NCI-H2196 treated with DMSO at 0.1 percent for 48 hours (cell line): ENCODE results near the gene PORCN.
A peak's percentile ranks its signal among the peaks of the same experiment; 100 is the strongest.
"Not testable (repeated sequence)": the region's sequence is repeated elsewhere in the genome, so short reads cannot be mapped to it uniquely, and the experiment has no call there.

ENCODE experiments used
- DNase-seq: peaks from one replicate; lab custom pipeline; 2025; ENCODE audit not compliant: unreplicated experiment; lab: John Stamatoyannopoulos, UW

PORCN gene

DNA sequence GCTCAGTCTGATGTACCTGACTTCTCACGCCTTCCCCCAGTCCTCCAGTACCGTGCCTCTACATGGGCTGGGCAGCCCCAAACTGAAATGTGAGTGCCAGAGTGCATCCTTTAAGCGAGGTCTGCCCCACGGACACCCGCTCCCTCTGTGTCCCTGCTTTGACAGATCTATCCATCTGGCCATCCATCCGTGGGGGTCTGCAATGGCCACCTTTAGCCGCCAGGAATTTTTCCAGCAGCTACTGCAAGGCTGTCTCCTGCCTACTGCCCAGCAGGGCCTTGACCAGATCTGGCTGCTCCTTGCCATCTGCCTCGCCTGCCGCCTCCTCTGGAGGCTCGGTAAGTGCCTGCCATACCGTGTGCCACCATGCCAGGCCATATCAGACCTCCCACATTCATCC is 827 bp downstream of the PORCN start:
- no peak for DNase-seq

DNA sequence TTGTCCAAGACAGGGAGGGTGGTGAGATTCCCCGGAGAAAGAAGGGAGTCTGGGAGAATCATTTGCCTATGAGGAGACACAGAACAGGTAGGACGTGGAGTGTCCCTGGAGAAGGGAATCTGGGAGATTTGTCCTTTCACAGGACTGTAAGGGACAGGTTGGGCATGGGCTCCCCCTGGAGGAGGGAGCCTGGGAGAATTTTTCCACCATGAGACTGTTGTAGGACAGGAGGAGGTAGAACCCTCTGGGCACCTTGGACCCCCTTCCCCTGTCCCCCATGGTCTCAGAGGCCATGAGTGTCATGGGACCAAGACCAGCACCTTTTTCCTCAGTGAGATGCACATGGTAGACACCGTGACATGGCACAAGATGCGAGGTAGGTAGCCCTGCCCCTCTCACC is 2.8 kb downstream of the PORCN start:
- DNase-seq, result no peak

DNA sequence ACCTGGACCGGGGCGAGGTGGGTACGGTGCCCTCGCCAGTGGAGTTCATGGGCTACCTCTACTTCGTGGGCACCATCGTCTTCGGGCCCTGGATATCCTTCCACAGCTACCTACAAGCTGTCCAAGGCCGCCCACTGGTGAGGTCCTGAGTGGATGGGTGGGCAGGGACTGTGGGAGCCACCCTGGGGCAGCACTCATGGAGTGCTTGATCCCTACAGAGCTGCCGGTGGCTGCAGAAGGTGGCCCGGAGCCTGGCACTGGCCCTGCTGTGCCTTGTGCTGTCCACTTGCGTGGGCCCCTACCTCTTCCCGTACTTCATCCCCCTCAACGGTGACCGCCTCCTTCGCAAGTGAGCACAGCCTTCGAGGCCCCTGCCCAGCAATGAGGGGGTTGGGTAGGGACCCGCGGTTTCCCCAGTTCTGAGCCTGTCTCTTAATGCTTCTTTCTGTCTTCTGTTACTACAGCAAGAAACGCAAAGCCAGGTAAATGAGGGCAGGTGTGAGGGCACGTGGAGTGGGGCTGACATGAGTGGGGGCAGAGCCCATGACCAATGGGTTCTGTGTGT is 3.7 kb downstream of the PORCN start:
- DNase-seq, result no peak

DNA sequence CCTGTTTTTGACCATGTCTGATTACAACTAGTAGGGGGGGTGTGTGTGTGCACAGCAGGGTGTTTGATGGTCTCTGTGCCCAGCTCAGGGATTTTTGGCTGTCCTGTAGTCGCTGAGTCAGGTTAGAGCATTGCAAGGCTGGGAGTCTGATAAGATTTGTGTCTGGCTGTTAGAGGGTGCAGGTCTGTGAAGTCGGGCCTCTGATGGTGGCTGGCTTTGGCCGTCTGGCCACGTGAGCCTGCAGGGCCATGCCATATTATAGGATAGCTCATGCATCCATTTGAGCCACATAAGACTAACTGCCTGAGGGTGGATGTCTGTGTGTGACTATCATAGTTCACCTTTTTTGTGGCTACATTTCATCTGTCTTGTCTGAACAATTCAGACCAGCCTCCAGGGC is 4.9 kb downstream of the PORCN start:
- no peak for DNase-seq

DNA sequence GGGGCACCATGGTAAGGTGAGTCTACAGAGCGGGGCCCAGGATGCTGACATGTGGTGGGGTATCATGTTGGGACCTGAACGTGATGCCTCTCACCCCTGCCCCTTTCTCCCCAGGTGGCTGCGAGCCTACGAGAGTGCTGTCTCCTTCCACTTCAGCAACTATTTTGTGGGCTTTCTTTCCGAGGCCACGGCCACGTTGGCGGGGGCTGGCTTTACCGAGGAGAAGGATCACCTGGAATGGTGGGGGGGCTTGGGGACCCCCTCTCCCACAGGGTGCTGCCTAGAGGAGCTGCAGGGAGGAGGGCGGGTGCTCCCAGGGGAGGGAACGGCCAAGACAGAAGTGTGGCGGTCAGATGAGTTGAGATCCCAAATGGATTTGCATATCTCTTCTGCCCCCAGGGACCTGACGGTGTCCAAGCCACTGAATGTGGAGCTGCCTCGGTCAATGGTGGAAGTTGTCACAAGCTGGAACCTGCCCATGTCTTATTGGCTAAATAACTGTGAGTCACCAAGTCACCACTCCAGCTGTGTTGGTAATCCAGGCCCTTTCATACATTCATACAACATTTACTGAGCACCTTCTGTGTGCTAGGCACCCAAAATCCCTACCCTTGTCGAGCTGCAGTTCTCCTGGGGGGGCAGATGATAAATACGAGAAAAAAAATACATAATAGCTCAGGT is 5.5 kb downstream of the PORCN start:
- DNase-seq, result no peak

DNA sequence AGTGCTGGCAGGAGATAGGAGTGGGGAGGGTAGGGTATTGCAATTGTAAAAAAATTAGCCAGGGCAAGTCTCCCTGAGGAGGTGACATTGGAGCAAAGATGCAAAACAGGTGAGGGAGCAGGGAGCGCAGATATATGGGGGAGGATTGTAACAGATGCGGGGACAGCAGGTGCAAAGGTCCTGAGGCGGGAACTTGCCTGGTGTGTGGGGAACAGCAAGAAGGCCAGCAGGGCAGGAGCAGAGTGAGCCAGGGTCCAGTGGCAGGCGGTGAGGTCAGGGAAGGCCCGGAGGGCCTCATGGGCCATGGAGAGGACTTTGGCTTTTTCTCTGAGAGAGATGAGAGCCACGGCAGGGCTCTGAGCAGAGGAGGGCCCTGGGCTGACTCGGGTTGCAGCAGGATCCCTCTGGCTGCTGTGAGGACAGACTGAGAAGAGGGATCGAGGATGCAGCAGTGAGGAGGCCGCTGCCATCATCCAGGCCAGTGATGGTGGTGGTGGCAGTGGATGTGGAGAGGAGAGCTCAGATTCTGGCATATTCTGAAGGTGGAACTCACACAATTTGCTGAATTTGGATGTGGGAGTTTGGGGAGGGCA is 6.2 kb downstream of the PORCN start:
- no peak for DNase-seq

DNA sequence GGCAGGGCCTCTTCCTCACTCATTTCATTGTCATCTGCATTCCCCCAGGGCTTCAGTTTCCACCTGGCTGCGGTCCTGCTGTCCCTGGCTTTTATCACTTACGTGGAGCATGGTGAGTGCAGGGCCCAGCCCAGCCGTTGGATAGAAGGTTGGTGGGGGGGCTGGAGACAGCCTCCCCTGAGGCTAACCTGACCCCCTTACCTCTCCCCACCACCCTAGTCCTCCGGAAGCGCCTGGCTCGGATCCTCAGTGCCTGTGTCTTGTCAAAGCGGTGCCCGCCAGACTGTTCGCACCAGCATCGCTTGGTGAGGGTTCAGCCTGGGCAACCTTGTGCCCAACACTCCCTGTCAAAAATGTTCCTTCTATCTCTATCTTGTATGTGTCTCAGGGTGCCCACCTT is 7.0 kb downstream of the PORCN start:
- no peak for DNase-seq

DNA sequence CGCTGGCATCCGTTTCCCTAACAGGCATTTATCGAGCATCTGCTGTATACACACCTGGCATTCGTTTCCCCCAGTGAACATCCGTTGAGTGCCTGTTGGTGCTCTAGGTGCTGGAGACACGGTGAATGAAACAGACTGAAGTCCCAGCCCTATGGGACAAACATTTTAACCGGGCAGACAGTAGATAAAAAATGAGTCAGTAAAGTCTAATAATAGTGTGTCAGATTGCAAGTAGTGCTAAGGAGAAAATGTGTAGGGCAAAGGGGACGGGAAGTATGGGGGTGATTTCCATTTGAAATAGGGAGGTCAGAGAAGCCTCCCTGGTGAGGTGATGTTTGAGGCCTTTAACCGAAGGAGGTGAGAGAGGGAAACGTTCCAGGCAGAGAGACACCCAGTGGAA is 7.5 kb downstream of the PORCN start:
- no peak for DNase-seq

DNA sequence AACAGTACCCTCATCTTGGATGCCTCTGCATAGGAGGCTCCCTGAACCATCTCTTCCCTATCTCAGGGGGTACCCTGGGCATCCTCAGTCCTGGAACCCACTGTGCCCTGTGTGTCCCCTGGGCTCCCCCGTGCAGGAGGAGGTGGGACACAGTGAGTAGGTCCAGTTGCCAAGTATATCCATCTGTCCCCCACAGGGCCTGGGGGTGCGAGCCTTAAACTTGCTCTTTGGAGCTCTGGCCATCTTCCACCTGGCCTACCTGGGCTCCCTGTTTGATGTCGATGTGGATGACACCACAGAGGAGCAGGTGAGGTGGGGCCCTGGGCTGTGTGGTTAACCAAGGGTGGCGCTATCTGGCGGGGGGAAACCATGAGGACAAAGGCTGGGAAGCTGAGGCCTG is 8.2 kb downstream of the PORCN start:
- DNase-seq, result no peak

DNA sequence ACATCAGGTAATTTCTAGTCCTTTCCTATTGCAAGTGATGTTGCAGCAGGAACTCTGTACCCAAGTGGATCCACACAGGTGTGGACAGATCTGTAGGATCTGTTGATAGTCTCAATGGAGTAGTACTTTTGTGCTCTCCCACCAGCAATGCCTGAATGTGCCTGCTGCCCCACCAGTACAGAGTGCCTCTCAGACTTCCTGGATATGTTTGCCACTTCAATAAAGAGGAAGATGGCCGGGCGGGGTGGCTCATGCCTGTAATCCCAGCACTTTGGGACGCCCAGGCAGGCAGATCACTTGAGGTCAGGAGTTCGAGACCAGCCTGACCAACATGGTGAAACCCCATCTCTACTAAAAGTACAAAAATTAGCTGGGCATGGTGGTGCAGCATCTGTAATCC is 10.7 kb downstream of the PORCN start:
- DNase-seq, result not testable (repeated sequence)

DNA sequence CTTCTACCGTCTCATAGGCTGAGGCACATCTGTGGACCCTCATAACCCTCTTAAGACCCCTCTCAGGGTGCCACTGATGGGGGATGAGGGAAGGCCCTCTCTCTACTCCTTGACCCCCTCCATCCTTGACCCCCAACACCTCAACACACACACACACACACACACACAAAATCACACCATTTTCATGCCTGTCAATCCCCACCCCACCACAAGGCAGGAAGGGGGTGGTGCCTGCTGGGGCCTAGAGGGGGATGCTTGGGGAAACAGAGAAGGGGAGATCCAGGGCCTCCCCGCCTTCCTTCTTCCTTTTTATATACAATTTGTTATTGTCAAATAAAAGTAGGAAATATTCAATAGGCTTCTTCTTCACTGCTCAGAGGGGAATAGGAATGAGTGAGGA is 11.7 kb downstream of the PORCN start:
- DNase-seq, result no peak

DNA sequence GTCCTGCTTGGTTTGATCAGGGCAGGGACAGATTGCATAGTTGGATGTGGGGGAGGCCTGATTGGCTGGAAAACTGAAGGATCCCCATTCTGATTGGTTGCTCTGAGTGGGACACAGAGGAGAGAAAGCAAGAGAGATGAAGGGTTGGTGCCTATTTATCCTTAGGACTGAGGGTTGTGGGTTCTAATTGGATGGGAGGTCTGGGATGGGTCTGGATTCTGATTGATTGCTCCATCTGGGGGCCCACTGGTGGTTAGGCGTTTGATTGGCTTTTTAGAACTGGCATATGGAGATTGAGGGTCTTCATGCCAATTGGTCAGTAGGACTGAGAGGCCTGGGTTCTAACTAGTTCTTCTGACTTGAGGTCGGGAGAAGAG is 12.2 kb downstream of the PORCN start:
- no peak for DNase-seq

DNA sequence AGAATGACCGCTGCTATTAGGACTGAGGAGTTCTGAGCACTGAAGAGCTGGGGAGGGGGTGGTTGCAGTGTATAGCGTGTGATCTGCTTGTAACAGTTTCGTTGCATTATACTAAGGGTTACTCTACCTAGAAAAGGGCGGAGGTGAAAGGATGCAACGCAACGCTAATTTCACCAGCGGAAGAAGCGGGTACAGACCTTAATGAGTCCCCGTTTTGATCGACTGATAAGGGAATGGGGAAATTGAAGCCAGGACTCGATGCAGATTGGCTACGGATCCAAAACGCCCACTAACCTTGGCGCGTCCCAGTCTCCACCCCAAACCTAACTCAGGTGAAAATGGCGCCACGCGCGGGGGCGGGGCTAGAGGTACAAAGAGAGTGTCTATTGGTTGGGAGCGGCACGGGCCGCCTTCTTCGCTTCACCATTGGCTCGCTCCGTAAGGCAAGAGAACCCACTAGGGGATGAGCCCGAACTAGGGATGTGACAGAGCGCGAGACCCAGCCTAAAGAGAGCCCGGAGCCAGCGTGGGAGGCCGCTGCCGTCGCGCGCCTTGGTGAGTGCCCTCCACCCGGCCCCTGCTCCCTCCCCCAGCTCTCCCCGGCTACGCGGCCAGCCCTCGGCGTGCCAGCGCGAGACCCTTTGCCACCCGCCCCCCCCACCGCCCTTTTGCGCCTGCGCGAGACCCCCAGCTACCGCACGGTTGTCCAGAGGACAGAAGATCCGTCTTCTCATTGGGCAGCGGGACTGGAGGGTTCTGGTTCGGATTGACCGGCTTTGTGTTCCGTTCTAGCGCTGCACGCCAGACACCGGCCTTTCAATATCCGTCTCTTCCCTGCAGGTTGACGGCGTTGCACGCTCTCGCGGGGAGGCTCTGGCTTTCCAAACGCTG is 12.8 kb downstream of the PORCN start, which contains the start of gene EBP:
TSS of gene EBP (plus strand) at position 456 of the 891 bp plus-strand sequence. CDS start 1,964 bp downstream, outside the sequence.
- peak; percentile 82 for DNase-seq

DNA sequence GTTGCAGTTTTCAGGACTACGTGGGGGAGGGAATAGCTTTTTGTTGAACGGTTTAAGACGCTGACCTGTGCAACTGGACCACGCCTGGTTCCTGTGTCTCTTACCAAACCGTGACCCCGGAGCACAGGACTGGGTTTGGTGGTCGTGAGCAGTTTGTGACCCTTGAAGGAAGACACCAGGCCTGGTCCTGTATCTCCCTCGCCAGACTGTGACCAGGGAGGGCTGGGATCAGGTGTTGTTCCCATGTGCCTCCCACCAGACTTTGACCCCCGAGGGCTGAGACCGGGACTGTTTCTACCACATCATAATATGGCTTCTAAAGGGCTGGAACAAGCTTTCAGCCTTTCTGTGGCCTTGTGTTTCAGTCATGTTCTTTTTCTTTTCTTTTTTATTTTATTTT is 13.5 kb downstream of the PORCN start:
- DNase-seq, result no peak

DNA sequence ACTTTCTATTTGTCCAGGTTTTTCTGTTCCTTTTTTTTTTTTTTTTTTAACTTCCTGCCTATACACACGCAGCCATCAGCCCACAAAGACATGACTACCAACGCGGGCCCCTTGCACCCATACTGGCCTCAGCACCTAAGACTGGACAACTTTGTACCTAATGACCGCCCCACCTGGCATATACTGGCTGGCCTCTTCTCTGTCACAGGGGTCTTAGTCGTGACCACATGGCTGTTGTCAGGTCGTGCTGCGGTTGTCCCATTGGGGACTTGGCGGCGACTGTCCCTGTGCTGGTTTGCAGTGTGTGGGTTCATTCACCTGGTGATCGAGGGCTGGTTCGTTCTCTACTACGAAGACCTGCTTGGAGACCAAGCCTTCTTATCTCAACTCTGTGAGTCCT is 14.9 kb downstream of the PORCN start:
- no peak for DNase-seq

DNA sequence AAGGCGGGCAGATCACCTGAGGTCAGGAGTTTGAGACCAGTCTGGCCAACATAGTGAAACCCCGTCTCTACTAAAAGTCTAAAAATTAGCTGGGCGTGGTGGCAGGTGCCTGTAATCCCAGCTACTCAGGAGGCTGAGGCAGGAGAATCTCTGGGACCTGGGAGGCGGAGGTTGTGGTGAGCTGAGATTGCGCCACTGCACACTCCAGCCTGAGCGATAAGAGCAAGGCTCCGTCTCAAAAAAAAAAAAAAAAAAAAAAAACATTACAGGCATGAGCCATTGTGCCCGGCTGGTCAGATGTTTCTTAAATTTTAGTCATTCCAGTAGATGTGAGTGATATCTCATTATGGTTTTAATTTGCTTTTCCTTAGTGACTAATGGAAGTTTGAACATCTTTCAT is 17.1 kb downstream of the PORCN start:
- not testable (repeated sequence) for DNase-seq

DNA sequence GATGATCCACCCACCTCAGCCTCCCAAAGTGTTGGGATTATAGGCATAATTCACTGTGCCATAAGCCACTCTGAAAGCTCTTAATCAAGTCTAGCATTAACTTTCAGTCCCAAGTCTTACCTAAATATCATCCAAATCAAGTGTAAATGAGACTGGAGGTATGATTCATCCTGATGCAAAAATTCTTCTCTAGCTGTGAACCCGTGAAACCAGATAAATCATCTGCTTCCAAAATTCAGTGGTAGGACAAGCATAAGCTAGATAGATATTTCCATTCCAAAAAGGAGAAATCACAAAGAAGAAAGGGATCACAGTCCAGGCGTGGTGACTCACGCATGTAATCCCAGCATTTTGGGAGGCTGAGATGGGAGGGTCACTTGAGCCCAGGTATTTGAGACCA is 21.9 kb downstream of the PORCN start:
- DNase-seq, result no peak

DNA sequence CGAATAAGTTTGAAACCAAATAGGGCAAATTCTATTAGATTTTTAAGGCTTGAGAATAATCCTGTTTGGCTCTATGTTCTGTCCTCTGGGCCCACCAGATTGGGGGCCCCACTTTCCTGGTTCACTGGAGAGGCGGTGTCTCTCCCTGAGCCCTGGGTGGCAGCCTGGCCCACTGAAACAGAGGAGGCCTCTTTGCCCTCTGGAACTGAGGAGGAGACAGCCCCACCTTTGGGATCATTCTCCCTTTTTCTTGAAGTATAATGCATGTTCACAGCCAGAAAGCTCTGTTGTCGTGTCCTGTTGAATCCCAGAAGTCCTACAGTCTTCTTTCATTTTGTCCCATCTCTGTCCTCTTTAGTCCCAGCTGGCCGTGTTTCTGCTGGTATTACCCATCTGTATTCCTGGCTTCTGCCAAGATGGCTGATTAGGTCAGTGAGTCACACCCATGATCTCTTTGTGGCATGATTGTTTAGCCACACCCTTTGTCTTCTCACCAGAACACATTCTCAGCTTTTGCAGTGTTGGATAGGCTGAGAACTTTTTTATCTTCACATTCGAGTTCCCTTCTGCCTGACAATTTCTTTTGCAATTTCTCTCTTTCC is 22.7 kb downstream of the PORCN start:
- no peak for DNase-seq

DNA sequence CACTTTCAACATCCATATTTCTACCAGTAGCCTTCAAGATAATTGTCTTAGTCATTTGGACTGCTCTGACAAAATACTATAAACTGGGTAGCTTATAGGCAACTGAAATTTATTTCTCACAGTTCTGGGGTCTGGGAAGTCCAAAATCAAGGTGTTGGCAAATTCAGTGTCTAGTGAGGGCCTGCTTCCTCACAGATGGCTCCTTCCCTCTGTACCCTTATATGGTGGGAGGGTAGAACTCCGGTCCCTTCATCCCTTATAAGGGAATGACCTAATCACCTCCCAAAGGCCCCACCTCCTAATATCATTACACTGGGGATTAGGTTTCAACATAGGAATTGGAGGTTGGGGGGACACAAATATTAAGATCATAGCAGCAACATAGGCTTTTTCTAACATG is 23.4 kb downstream of the PORCN start:
- no peak for DNase-seq

DNA sequence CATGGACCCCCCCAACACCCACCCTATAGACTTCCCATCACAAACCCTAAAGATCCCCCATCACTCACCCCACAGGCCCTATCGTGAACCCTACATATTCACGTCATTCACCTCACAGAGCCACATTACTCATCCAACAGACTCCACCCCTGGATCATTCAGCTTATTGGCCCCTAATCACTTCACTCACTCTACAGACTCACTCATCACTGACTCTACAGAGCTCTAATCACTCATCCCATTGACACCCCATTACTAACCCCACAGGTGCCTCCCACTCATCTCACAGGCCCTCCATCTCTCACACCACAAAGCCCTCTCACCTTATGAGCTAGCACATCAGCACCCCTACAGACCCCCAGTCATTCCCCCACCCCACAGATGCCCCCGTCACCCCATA is 24.4 kb downstream of the PORCN start:
- no peak for DNase-seq

DNA sequence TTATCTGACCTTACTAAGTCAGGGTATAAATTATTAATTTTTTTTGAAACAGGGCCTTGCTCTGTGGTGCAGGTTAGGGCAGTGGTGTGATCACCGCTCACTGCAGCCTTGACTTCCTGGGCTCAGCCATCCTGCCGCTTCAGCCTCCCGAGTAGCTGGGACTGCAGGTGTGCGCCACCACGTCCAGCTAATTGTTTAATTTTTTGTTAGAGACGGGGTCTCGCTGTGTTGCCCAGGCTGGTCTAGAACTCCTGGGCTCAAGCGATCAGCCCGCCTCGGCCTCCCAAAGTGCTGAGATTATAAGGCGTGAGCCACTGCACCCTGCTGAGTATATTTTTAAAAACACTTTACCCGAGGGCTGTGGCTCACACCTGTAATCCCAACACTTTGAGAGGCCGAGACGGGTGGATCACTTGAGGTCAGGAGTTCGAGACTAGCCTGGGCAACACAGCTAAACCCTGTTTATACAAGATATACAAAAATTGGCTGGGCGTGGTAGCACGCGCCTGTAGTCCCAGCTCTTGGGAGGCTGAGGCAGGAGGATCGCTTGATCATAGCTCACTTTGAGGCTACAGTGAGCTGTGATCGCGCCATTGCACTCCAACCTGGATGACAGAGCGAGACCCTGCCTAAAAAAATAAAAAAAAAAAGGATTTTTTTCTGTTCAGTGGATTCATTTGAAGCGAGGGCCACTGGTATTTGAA is 30.0 kb downstream of the PORCN start:
- no peak for DNase-seq
